GM18909 (cell line): ENCODE results near the gene WDR55.
"Not testable (repeated sequence)": the region's sequence is repeated elsewhere in the genome, so short reads cannot be mapped to it uniquely, and the experiment has no call there.

Experiments used
- ATAC-seq: cut with Tn5 transposase; IDR thresholded peaks from one replicate; pipeline ENCODE4 v1.9.1; 2021; ENCODE audit warnings: mild to moderate bottlenecking; ENCODE audit not compliant: unreplicated experiment, poor library complexity

Gene WDR55

GRCh38 chr5:140664359-140665119 lies at the start of gene WDR55:
TSS of gene WDR55 (plus strand) at chr5:140664904. CDS start at chr5:140664913, 9 bp downstream.
- peak; percentile 98 for ATAC-seq

- no peak for ATAC-seq
Measured at GRCh38 chr5:140622301-140622700, 42.4 kb upstream of the WDR55 start.

- not testable (repeated sequence) for ATAC-seq
Measured at GRCh38 chr5:140623061-140623460, 41.6 kb upstream of the WDR55 start.

- not testable (repeated sequence) for ATAC-seq
Measured at GRCh38 chr5:140624886-140625285, 39.8 kb upstream of the WDR55 start.

- ATAC-seq = no peak
Measured at GRCh38 chr5:140627972-140628371, 36.7 kb upstream of the WDR55 start.

GRCh38 chr5:140628711-140629110 lies 36.0 kb upstream of the WDR55 start:
- ATAC-seq = no peak

GRCh38 chr5:140630292-140631035 lies 34.2 kb upstream of the WDR55 start:
- no peak for ATAC-seq

- no peak for ATAC-seq
Measured at GRCh38 chr5:140631036-140631417, 33.7 kb upstream of the WDR55 start.

- peak; percentile 46 for ATAC-seq
Measured at GRCh38 chr5:140631831-140632365, 32.8 kb upstream of the WDR55 start.

- ATAC-seq = peak; percentile 72
Measured at GRCh38 chr5:140632366-140633020, 32.2 kb upstream of the WDR55 start.

- peak; percentile 4 for ATAC-seq
Measured at GRCh38 chr5:140633021-140633471, 31.7 kb upstream of the WDR55 start, which contains the start of gene CD14. TSS of gene CD14 (minus strand) at chr5:140633175. CDS start at chr5:140633071, 104 bp downstream.

GRCh38 chr5:140633501-140633900 lies 31.2 kb upstream of the WDR55 start:
- ATAC-seq = no peak

GRCh38 chr5:140634103-140634502 lies 30.6 kb upstream of the WDR55 start:
- ATAC-seq = no peak

- no peak for ATAC-seq
Measured at GRCh38 chr5:140635291-140636257, 29.1 kb upstream of the WDR55 start.

- no peak for ATAC-seq
Measured at GRCh38 chr5:140637371-140638100, 27.2 kb upstream of the WDR55 start.

GRCh38 chr5:140638898-140639147 lies 25.9 kb upstream of the WDR55 start:
- ATAC-seq = not testable (repeated sequence)

GRCh38 chr5:140639148-140639981 lies 25.3 kb upstream of the WDR55 start, which contains the start of gene TMCO6:
TSS of gene TMCO6 (plus strand) at chr5:140639451. CDS start at chr5:140639528, 77 bp downstream.
- ATAC-seq = peak; percentile 95

- ATAC-seq = no peak
Measured at GRCh38 chr5:140641716-140642115, 23.0 kb upstream of the WDR55 start.
